Endometrial microvascular endothelial cells (primary cell): Measurements from ENCODE around the gene MORN1. TPM values are rescaled to one million over a fixed set of nuclear protein-coding genes. Genes with fewer than 3 reads are reported as not detected.

Experiments
- in situ Hi-C: cut with HindIII; loops from 2 replicates; pipeline ENCODE4 v1.10.0; 2017; ENCODE audit warnings: low sequenced_read_pairs, low pct_unique_long_range_greater_than_20kb; ENCODE audit errors: inconsistent ontology term
- total RNA-seq: library from RNA; depleted of rRNA; stranded (reverse); fragments of >200 nt; gene quantifications from one replicate; pipeline ENCODE4 v1.2.3, GENCODE V29; 2015; ENCODE audit errors: inconsistent ontology term

Gene MORN1
- total RNA-seq, 1 donor from 2014 or later = 2.4 TPM

GRCh38 chr1:2378956-2379732 is 12.2 kb downstream of the MORN1 start:
- in situ Hi-C loops = no loop called here

- in situ Hi-C loops = no loop called here
These were observed 12.9 kb downstream of the MORN1 start for GRCh38 chr1:2378441-2378851.

GRCh38 chr1:2377751-2378440 is 13.5 kb downstream of the MORN1 start:
- in situ Hi-C loops = no loop called here

- in situ Hi-C loops = no loop called here
These were observed 14.3 kb downstream of the MORN1 start for GRCh38 chr1:2376931-2377672.

- in situ Hi-C loops = no loop called here
These were observed 15.1 kb downstream of the MORN1 start for GRCh38 chr1:2376261-2376741.

GRCh38 chr1:2375923-2376260 is 15.5 kb downstream of the MORN1 start:
- in situ Hi-C loops = no loop called here

GRCh38 chr1:2375246-2375922 is 16.0 kb downstream of the MORN1 start:
- in situ Hi-C loops = no loop called here

- in situ Hi-C loops = no loop called here
These were observed 16.9 kb downstream of the MORN1 start for GRCh38 chr1:2374252-2375155.

- in situ Hi-C loops = no loop called here
These were observed 17.7 kb downstream of the MORN1 start for GRCh38 chr1:2373551-2374251.

- in situ Hi-C loops = no loop called here
These were observed 18.5 kb downstream of the MORN1 start for GRCh38 chr1:2372551-2373490.

GRCh38 chr1:2368053-2368744 is 23.2 kb downstream of the MORN1 start:
- in situ Hi-C loops = no loop called here

- in situ Hi-C loops = no loop called here
These were observed 27.4 kb downstream of the MORN1 start for GRCh38 chr1:2363847-2364513.

- in situ Hi-C loops = no loop called here
These were observed 30.6 kb downstream of the MORN1 start for GRCh38 chr1:2360588-2361364.

- in situ Hi-C loops = no loop called here
These were observed 32.4 kb downstream of the MORN1 start for GRCh38 chr1:2358651-2359640.
